Esophagus (tissue), 2 donors: Measurements from ENCODE around the gene ST6GAL2. TPM values are rescaled to one million over a fixed set of nuclear protein-coding genes. Genes with fewer than 3 reads are reported as not detected.

ENCODE experiments used
- H3K27ac ChIP-seq, 2 donors: one replicate each; pipeline ENCODE4 v1.5.1; 2013; ENCODE audit warnings: low read depth in 2 of 2, mild to moderate bottlenecking in 2 of 2, inconsistent platforms in 1 of 2, low read length in 1 of 2, moderate library complexity in 1 of 2
- H3K27me3 ChIP-seq, 2 donors: one replicate each; pipeline ENCODE4 v1.6.1; 2013; ENCODE audit warnings: low read length in 2 of 2, control low read depth in 1 of 2, mild to moderate bottlenecking in 1 of 2; ENCODE audit not compliant: insufficient read depth in 2 of 2, control insufficient read depth in 1 of 2
- H3K36me3 ChIP-seq, 2 donors: one replicate each; pipeline ENCODE4 v1.6.1; 2013; ENCODE audit warnings: low read length in 1 of 2; ENCODE audit not compliant: control insufficient read depth in 2 of 2, insufficient read depth in 2 of 2
- H3K4me1 ChIP-seq, 2 donors: one replicate each; pipeline ENCODE4 v1.6.1; 2013; ENCODE audit warnings: low read length in 1 of 2; ENCODE audit not compliant: control insufficient read depth in 2 of 2, insufficient read depth in 2 of 2
- H3K4me3 ChIP-seq, 2 donors: one replicate each; pipeline ENCODE4 v1.5.1; 2013; ENCODE audit warnings: low read length in 2 of 2, mild to moderate bottlenecking in 2 of 2, low read depth in 1 of 2, moderate library complexity in 1 of 2
- H3K9me3 ChIP-seq, 2 donors: one replicate each; pipeline ENCODE4 v1.6.1; 2013; ENCODE audit warnings: mild to moderate bottlenecking in 2 of 2, low read depth in 1 of 2, low read length in 1 of 2, moderate library complexity in 1 of 2; ENCODE audit not compliant: control insufficient read depth in 2 of 2, insufficient read depth in 1 of 2
- WGBS, 2 donors: extraction: QIAGEN DNeasy Blood & Tissue Kit; methylation state at CpG; one replicate each; pipeline ENCODE4 v1.1.7; 2013; 5-methylcytosine and 5-hydroxymethylcytosine counted together
- polyA plus RNA-seq, 2 donors: library from polyadenylated mRNA; stranded (reverse); fragments of 200-250 nt; gene quantifications; one replicate each; pipeline ENCODE4 v1.2.3, GENCODE V29; 2013
- donor health status: healthy with polysubstance abuse.
- donor health status: Bipolar disorder and iron deficiency.

ST6GAL2 gene
- polyA plus RNA-seq, 2 donors, result 1.1 TPM

DNA sequence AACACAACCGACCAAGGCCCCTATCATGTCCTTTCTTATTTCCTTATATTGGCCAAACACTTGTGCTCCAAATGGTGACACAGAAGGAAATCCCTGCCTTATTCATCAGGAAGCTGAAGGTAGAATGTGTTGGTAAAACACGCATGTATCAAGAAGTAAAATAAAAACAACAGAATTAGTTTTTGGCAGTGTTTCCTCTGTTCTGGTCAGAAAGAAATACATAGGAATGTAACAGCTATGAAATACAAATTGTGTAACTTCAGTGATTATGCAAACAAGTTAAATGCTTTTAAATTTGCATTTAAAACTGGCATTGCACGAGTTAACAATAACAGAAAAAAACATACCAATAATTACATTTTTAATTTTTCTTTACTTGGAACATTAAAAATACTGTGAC, 19.3 kb downstream of the ST6GAL2 start:
- H3K36me3 ChIP-seq, result no peaks in the 10 kb centered on the region
- no peak overlapping the region for H3K27ac ChIP-seq
- H3K9me3 ChIP-seq, result no peaks in the 10 kb centered on the region
- H3K4me1 ChIP-seq, result no peaks in the 10 kb centered on the region
- no peak overlapping the region for H3K4me3 ChIP-seq
- no peaks in the 10 kb centered on the region for H3K27me3 ChIP-seq
- 50 to 55% methylated on average over 3 of the region's 3 CpGs for WGBS, 2 donors

DNA sequence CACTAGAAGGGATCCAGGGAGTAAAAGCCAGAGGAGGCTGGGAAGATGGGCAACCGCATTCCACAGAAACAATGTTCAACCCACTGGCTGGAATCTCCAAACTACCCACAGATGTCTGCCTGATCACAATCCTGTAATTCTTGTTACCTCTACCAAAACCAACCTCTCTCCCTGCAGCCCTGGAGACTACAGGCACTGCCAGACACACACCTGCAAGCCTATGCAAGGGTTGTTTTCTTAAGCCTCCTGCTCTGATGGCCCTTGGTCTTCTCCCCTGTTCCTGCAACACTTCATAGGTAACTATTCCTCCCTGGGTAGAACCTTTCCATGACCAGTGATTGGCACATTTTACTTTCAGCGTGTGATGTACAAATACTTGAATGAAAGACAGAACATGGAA, 21.9 kb downstream of the ST6GAL2 start:
- no peaks in the 10 kb centered on the region for H3K36me3 ChIP-seq
- no peak overlapping the region for H3K27ac ChIP-seq
- WGBS, 2 donors, result 73 to 78% methylated on average over 2 of the region's 2 CpGs
- H3K9me3 ChIP-seq, result peaks cover 0 to 2% of the 10 kb centered on the region in 2 donors
- no peaks in the 10 kb centered on the region for H3K4me1 ChIP-seq
- H3K27me3 ChIP-seq, result no peaks in the 10 kb centered on the region
- no peak overlapping the region for H3K4me3 ChIP-seq

DNA sequence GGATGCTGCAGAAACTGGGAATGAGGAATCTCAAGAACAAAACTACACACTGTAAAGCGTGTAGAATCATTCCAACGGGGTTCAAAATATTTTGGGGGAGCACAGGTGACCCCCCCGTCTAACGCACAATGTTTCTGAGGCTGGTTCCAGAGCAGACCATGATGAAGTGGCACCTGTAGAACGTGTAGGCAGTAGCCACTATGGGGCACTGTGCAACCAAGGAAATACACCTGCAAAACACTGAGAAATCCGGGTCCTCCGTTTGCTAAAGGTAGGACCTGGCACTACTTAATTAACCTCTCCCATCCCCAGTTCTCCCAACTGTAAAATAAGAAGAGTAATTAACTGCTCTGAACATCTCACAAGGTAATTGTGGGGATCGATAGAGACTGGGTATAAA, 22.6 kb downstream of the ST6GAL2 start:
- WGBS, 2 donors, result 50 to 51% methylated on average over 8 of the region's 8 CpGs
- Histone ChIP-seq H3K4me1 (no peaks in the 10 kb centered on the region), H3K27me3 (no peaks in the 10 kb centered on the region), H3K36me3 (no peaks in the 10 kb centered on the region), H3K4me3 (no peak overlapping the region), H3K9me3 (peaks cover 2 to 5% of the 10 kb centered on the region in 2 donors), H3K27ac (no peak overlapping the region)

DNA sequence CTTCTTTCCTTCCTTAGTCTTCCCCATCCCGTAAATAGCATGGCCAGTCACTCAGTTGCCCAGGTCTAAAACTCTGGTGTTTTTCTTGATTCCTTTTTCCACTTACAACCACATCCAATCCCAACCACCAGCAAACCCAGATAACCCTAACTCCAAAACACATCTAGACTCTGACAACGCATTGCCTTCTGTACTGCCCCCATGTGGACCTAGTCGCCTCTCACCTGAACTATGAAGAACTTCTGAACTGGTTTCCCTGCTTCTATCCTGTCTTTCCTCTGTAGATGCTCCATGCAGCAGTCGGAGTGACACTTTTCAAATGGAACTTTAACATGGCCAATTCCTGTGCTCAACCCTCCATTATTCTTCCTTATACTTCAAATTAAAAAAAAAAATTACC, 26.5 kb downstream of the ST6GAL2 start:
- Histone ChIP-seq H3K9me3 (peaks cover 2 to 5% of the 10 kb centered on the region in 2 donors), H3K27ac (no peak overlapping the region), H3K36me3 (no peaks in the 10 kb centered on the region), H3K4me3 (no peak overlapping the region), H3K27me3 (no peaks in the 10 kb centered on the region), H3K4me1 (no peaks in the 10 kb centered on the region)
- WGBS, 2 donors, result 93% methylated on average over 4 of the region's 4 CpGs

- peaks cover 2 to 5% of the 10 kb centered on the region in 2 donors for H3K9me3 ChIP-seq
- H3K27me3 ChIP-seq, result no peaks in the 10 kb centered on the region
- no peaks in the 10 kb centered on the region for H3K36me3 ChIP-seq
- no peak overlapping the region for H3K27ac ChIP-seq
- no peak overlapping the region for H3K4me3 ChIP-seq
- no peaks in the 10 kb centered on the region for H3K4me1 ChIP-seq
- 82 to 90% methylated on average over 2 of the region's 2 CpGs for WGBS, 2 donors
Measured at GRCh38 chr2:106858810-106859209, 27.2 kb downstream of the ST6GAL2 start.

DNA sequence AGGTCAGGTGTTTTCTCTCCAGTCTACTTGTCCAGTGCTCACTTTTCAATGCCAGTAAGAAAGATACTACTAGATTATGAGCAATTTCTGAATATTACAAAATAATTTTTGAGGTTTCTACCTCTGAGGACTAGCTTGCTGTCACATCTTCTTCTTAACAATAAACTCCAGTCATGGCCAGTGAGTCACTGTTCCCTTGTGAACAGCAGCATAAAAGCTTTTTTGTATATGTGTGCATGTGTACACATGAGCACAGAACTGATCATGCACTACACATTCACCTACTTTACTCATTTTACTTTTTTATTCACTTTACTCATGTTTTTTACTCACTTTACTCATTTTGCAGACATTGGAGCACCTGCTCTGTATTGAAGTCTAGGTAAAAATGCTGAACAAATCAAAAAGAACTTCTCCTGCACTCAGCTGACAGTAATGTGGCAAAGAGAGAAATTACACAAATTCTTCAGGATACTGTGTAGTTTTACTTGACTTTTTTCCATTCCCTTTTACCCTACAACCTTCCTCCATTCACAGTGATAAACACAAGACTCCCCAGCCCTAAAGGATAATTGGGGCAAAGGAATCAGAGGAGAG, 28.0 kb downstream of the ST6GAL2 start:
- Histone ChIP-seq H3K4me3 (no peak overlapping the region), H3K36me3 (no peaks in the 10 kb centered on the region), H3K4me1 (no peaks in the 10 kb centered on the region), H3K9me3 (peaks cover 2 to 5% of the 10 kb centered on the region in 2 donors), H3K27me3 (no peaks in the 10 kb centered on the region), H3K27ac (no peak overlapping the region)

DNA sequence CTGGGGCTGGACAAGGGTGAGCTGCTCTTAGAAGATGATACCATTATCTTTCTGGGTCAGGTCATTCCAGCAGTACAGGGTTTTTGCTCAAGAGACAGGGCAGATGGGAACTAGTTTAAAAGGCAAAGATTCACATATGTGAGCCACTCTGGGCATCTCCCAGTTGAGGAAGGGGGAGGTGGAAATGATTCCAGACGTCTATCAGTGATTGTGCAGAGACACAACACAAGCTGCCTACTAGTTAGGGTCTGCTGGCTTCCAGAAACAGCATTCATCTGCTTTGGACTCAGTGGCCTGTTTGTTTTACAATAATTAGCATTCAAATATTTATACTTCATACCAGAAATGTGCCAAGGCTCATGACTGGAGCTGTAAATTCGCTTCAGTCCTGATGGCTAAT, 32.3 kb downstream of the ST6GAL2 start:
- Histone ChIP-seq H3K36me3 (no peaks in the 10 kb centered on the region), H3K27me3 (no peaks in the 10 kb centered on the region), H3K27ac (no peak overlapping the region), H3K9me3 (peaks cover 0 to 2% of the 10 kb centered on the region in 2 donors), H3K4me3 (no peak overlapping the region), H3K4me1 (no peaks in the 10 kb centered on the region)
- 76 to 77% methylated on average over 2 of the region's 2 CpGs for WGBS, 2 donors

DNA sequence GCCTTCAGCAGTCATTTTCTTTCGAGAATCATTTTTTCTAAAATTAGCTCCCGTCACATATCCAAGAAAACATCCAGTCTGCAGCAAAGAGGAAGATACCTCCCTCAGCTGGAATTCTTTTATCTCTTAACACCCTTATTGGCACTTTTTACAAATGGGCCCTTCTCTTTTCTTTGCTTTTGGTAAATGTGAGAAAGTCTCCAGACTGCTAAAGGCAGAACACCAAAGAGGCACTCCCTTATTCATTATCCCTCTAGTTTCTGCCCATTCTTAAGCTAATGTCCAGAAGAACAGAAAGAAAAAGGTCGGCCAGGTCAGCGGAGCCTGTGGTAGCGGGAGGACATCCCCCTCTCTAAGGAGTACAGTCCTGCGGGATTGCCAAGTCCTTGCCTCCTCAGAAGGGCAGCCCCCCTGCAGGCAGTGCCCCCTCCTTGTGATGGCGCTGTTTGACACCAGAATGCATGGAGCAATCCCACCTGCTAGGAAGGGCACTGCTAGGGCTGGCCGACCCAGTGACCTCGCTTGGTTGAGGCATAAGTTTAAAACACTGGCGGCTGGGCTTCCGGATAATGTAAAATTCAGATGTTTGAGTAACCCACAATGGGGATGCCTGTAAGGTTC, 34.0 kb downstream of the ST6GAL2 start:
- H3K27me3 ChIP-seq, result no peaks in the 10 kb centered on the region
- H3K4me1 ChIP-seq, result no peaks in the 10 kb centered on the region
- H3K4me3 ChIP-seq, result no peak overlapping the region
- H3K36me3 ChIP-seq, result no peaks in the 10 kb centered on the region
- WGBS, 2 donors, result 83 to 85% methylated on average over 11 of the region's 11 CpGs
- no peak overlapping the region for H3K27ac ChIP-seq
- no peaks in the 10 kb centered on the region for H3K9me3 ChIP-seq

GRCh38 chr2:106851087-106851874, 34.7 kb downstream of the ST6GAL2 start:
- Histone ChIP-seq H3K4me3 (no peak overlapping the region), H3K4me1 (no peaks in the 10 kb centered on the region), H3K9me3 (no peaks in the 10 kb centered on the region), H3K27me3 (no peaks in the 10 kb centered on the region), H3K27ac (no peak overlapping the region), H3K36me3 (no peaks in the 10 kb centered on the region)
- WGBS, 2 donors, result 33 to 41% methylated on average over 7 of the region's 7 CpGs
